CD4-positive, CD25-positive, alpha-beta regulatory T cell (primary cell): Measurements from ENCODE around the gene ISCU. TPM values are rescaled to one million over a fixed set of nuclear protein-coding genes. Genes with fewer than 3 reads are reported as not detected.

Experiments used
- ATAC-seq, 2 donors: fragments of 150-1000 bp; cut with Tn5 transposase; one replicate each; pipeline ENCODE4 v1.10.0; 2021; ENCODE audit warnings: low read depth in 2 of 2, moderate number of reproducible peaks in 2 of 2, moderate library complexity in 1 of 2
- DNase-seq, 3 donors: peaks; one replicate each; pipeline versions ENCODE4 v3.0.0 to v3.0.0-alpha.2; 2012 to 2022; ENCODE audit warnings: mixed read lengths in 1 of 3
- H3K27ac ChIP-seq: one replicate; pipeline ENCODE4 v1.7.0; 2013; ENCODE audit warnings: mild to moderate bottlenecking, low read length; ENCODE audit not compliant: insufficient read depth, poor library complexity, severe bottlenecking
- H3K27me3 ChIP-seq: one replicate; pipeline ENCODE4 v1.7.0; 2013; ENCODE audit warnings: low read length; ENCODE audit not compliant: control insufficient read depth, insufficient read depth
- H3K36me3 ChIP-seq: one replicate; pipeline ENCODE4 v1.7.0; 2013; ENCODE audit warnings: mild to moderate bottlenecking, low read length, moderate library complexity; ENCODE audit not compliant: control insufficient read depth, insufficient read depth
- H3K4me1 ChIP-seq: 2 replicates; pipeline ENCODE4 v1.7.0; 2013; ENCODE audit warnings: mild to moderate bottlenecking, low read length; ENCODE audit not compliant: insufficient read depth, control insufficient read depth, poor library complexity, severe bottlenecking
- H3K4me3 ChIP-seq: one replicate; pipeline ENCODE4 v1.7.0; 2013; ENCODE audit warnings: low read depth, mild to moderate bottlenecking, low read length, moderate library complexity
- H3K9me3 ChIP-seq, 2 experiments: 1 replicate in 1 of 2; 2 replicates in 1 of 2; pipeline ENCODE4 v1.7.0; 2013; ENCODE audit warnings: low read length in 2 of 2, mild to moderate bottlenecking in 1 of 2, moderate library complexity in 1 of 2; ENCODE audit not compliant: control insufficient read depth in 2 of 2
- H3K27ac Mint-ChIP-seq, 3 donors: one replicate each; pipeline ENCODE4 v1.8.0; 2020 to 2022; ENCODE audit warnings: mild to moderate bottlenecking in 3 of 3, mixed read lengths in 3 of 3, moderate library complexity in 2 of 3
- H3K27me3 Mint-ChIP-seq: one replicate; pipeline ENCODE4 v1.8.0; 2022; ENCODE audit warnings: mild to moderate bottlenecking, mixed read lengths
- H3K36me3 Mint-ChIP-seq: one replicate; pipeline ENCODE4 v1.8.0; 2020; ENCODE audit warnings: mixed read lengths
- H3K4me1 Mint-ChIP-seq, 4 donors: one replicate each; pipeline ENCODE4 v1.8.0; 2020 to 2022; ENCODE audit warnings: mixed read lengths in 4 of 4, mild to moderate bottlenecking in 1 of 4
- H3K4me3 Mint-ChIP-seq, 4 donors: one replicate each; pipeline ENCODE4 v1.8.0; 2020 to 2022; ENCODE audit warnings: mild to moderate bottlenecking in 4 of 4, mixed read lengths in 4 of 4, moderate library complexity in 3 of 4
- H3K9me3 Mint-ChIP-seq, 7 donors: one replicate each; pipeline ENCODE4 v1.8.0; 2020 to 2022; ENCODE audit warnings: mixed read lengths in 7 of 7, mild to moderate bottlenecking in 3 of 7, moderate library complexity in 2 of 7
- polyA plus RNA-seq, 4 donors: library from polyadenylated mRNA; unstranded; fragments of 300-500 nt; fragmentation: Illumina TruSeq; gene quantifications; one replicate each; pipeline ENCODE4 v1.2.3, GENCODE V29; 2021
- total RNA-seq: library from RNA; stranded (reverse); gene quantifications from one replicate; pipeline ENCODE4 v1.2.3, GENCODE V29; 2022

ISCU gene
- total and polyA plus RNA-seq, 5 donors from 2014 or later = 173 to 295 (median 259) TPM

DNA sequence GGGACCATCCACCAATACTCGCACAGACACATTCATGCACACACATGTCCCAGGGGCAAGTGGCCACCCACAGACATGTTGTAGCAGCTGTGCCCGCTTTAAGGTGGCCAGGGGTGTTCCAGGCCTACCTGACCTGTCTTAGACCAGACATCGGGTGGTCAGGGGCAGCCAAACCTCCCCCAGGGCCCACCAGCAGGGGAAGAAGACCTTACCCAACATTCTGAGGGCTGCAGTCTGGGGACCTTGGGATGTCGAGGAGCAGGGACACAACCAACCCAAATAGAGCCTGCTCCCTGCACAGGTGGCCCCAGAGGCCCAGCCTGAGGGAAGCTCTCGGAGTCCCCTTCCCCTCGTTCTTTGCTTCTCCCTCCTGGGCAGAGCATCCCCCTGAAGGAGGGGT is 37.1 kb downstream of the ISCU start:
- H3K27ac Mint-ChIP-seq = no peak overlapping the region
- H3K4me3 Mint-ChIP-seq = no peak overlapping the region
- no peak for ATAC-seq

DNA sequence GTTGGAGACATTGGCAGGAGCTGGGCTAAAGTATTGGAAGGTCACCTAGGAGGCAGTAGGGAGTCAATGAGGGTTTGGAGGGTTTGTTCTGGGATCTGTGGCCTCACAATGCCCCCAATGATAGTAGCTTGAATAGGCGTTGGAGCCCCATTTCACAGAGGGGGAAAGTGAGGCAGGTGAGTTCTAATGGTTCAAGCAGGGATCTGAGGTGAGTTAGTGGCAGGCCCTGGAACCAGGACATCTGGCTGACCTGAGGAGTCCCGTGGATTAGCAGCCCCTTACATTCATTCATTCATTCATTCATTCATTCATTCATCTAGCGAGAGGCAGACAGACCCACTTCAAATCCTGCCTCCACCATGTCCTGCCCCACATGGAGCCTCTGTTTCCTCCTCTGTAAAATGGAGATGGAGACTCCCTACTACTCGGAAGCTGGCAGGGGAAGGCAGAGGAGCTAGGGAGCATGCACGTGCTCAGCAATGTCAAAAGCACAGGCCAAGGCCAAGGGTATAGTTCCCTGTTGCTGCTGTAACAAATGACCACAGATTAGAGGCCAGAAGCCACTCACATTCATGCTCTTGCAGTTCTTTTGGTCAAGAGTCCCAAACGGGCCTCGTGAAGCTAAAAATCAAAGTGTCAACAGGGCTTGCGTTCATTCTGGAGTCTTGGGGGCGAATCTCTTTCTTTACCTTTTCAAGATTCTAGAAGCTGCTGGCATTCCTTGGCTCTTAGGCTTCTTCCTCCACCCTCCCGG is 37.7 kb downstream of the ISCU start:
- no peak overlapping the region for H3K4me3 ChIP-seq
- H3K9me3 ChIP-seq = no peaks in the 10 kb centered on the region
- no peak overlapping the region for H3K27ac ChIP-seq
- no peaks in the 10 kb centered on the region for H3K36me3 ChIP-seq
- ATAC-seq (no peak), DNase-seq (no peak)
- H3K27me3 ChIP-seq = no peaks in the 10 kb centered on the region
- Mint-ChIP-seq H3K4me1 (no peaks in the 10 kb centered on the region), H3K4me3 (no peak overlapping the region), H3K27me3 (peaks cover 14% of the 10 kb centered on the region), H3K9me3 (peaks cover 0 to 2% (median 0%) of the 10 kb centered on the region in 7 donors), H3K27ac (no peak overlapping the region), H3K36me3 (no peaks in the 10 kb centered on the region)
- no peaks in the 10 kb centered on the region for H3K4me1 ChIP-seq

More for the DNA sequence above, 37.1 kb downstream of the ISCU start:
- DNase-seq = no peak
- Mint-ChIP-seq H3K27me3 (peaks cover 14% of the 10 kb centered on the region), H3K36me3 (no peaks in the 10 kb centered on the region), H3K9me3 (peaks cover 0 to 2% (median 0%) of the 10 kb centered on the region in 7 donors), H3K4me1 (no peaks in the 10 kb centered on the region)
- Histone ChIP-seq H3K27ac (no peak overlapping the region), H3K9me3 (no peaks in the 10 kb centered on the region), H3K27me3 (no peaks in the 10 kb centered on the region), H3K36me3 (no peaks in the 10 kb centered on the region), H3K4me3 (no peak overlapping the region), H3K4me1 (no peaks in the 10 kb centered on the region)

DNA sequence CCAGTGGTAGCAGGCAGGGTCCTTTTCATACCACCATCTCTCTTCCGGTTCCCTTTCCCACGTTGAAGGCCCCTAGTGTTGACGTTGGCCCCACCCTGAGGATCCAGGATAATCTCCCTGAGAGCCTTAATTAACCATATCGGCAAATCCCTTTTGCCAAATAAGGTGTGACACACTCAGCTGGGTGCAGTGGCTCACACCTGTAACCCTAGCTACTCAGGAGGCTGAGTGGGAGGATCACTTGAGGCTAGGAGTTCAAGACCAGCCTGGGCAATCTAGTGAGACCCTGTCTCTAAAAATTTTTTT is 38.3 kb downstream of the ISCU start:
- H3K27ac Mint-ChIP-seq = no peak overlapping the region
- H3K36me3 ChIP-seq = no peaks in the 10 kb centered on the region
- peaks cover 14% of the 10 kb centered on the region for H3K27me3 Mint-ChIP-seq
- no peak overlapping the region for H3K4me3 ChIP-seq
- H3K9me3 Mint-ChIP-seq = peaks cover 0 to 2% (median 0%) of the 10 kb centered on the region in 7 donors
- H3K9me3 ChIP-seq = no peaks in the 10 kb centered on the region
- no peaks in the 10 kb centered on the region for H3K27me3 ChIP-seq
- no peaks in the 10 kb centered on the region for H3K36me3 Mint-ChIP-seq
- H3K27ac ChIP-seq = no peak overlapping the region
- ATAC-seq = no peak
- no peak for DNase-seq
- no peaks in the 10 kb centered on the region for H3K4me1 Mint-ChIP-seq
- no peaks in the 10 kb centered on the region for H3K4me1 ChIP-seq
- H3K4me3 Mint-ChIP-seq = no peak overlapping the region

DNA sequence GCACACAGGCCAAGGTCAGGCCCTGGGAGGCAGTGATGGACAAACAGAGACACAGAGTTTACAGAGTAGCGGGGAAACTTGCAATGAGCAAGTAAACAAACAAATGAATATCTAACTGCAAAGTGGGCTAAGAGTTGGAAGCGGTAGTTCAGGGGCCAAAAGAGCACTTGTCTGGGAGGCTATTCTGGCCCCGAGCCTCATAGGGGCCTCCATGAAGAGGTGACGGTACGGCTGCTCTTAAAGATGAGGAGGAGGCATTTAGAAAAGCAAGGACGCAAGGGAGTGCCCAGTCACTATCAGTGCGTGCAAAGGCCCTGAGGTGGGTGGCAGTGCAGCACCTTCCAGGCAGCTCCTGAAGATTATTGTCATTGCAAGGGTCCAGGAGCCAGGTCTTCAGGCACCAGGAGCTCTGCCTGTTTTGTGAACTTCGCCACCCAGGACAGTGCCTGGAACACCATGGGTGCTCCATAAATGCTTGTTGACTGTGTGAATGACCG is 39.9 kb downstream of the ISCU start:
- Mint-ChIP-seq H3K27ac (peak overlapping the region in 1 of 3 donors; percentile 74), H3K36me3 (no peaks in the 10 kb centered on the region), H3K27me3 (peaks cover 14% of the 10 kb centered on the region), H3K4me3 (no peak overlapping the region), H3K9me3 (peaks cover 0 to 2% (median 0%) of the 10 kb centered on the region in 7 donors), H3K4me1 (no peaks in the 10 kb centered on the region)
- no peaks in the 10 kb centered on the region for H3K4me1 ChIP-seq
- no peaks in the 10 kb centered on the region for H3K9me3 ChIP-seq
- no peak for DNase-seq
- no peaks in the 10 kb centered on the region for H3K36me3 ChIP-seq
- no peak for ATAC-seq
- H3K27me3 ChIP-seq = no peaks in the 10 kb centered on the region
- H3K27ac ChIP-seq = no peak overlapping the region
- H3K4me3 ChIP-seq = no peak overlapping the region

DNA sequence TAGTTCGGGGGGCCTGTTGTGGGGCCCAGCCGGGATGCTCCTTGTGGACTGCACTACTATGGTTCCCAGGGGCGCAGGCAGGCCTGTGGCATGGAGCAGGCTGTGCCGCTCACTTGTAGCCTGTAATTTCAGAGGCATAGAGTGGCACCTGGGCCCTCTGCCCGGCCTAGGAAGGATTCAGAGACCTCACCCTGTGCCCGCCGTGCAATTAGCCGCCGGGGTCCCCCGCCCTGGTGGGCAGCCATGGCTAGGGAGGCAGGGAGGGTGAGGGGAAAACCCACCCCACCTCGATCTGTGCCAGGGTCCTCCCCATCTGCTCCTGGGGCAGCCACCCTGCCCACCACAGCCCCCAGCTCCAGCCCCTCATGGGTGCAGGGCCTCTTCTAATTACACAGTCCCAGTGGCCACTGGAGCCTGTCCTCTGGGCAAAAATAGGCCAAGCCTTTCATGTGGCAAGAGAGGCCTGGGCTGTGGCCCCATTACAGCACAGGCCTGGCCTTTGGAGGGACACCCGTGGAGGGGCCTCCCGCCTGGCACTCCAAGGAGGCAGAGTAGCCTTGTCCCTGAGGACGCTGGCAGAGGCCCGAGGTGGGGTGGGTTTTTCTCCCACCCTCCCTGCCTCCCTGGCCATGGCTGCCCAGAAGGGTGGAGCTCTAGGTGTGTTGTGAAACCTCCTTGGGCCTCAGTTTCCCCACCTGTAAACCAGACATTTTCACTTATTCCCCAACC is 40.7 kb downstream of the ISCU start:
- Histone ChIP-seq H3K4me3 (no peak overlapping the region), H3K27ac (no peak overlapping the region), H3K27me3 (no peaks in the 10 kb centered on the region), H3K36me3 (no peaks in the 10 kb centered on the region), H3K9me3 (no peaks in the 10 kb centered on the region), H3K4me1 (no peaks in the 10 kb centered on the region)
- DNase-seq (no peak), ATAC-seq (no peak)
- Mint-ChIP-seq H3K36me3 (no peaks in the 10 kb centered on the region), H3K4me1 (no peaks in the 10 kb centered on the region), H3K9me3 (peaks cover 0 to 2% (median 0%) of the 10 kb centered on the region in 7 donors), H3K4me3 (no peak overlapping the region), H3K27ac (no peak overlapping the region), H3K27me3 (peaks cover 6% of the 10 kb centered on the region)

DNA sequence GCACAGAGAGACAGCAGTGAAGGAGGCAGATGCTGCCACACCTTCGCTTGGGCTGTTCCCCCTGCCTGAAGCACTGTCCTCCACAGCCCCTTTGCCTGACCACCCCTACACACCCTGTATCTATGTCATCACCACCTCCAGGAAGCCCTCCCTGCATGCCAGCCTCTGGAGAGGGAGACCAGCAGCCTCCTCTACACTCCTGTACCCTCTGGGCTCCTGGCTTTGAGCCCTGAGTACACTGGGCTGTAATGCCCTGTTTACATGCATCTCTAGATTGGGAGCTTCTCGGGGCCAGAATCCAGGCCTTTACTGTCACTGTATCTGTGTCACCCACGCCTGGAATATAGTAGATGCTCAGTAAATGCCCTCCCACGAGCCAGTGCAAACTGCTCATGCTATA is 41.3 kb downstream of the ISCU start:
- ATAC-seq (no peak), DNase-seq (no peak)
- Mint-ChIP-seq H3K36me3 (no peaks in the 10 kb centered on the region), H3K4me1 (no peaks in the 10 kb centered on the region), H3K4me3 (no peak overlapping the region), H3K27me3 (peaks cover 3% of the 10 kb centered on the region), H3K27ac (no peak overlapping the region), H3K9me3 (peaks cover 0 to 2% (median 0%) of the 10 kb centered on the region in 7 donors)
- no peak overlapping the region for H3K27ac ChIP-seq
- no peaks in the 10 kb centered on the region for H3K27me3 ChIP-seq
- no peak overlapping the region for H3K4me3 ChIP-seq
- H3K36me3 ChIP-seq = no peaks in the 10 kb centered on the region
- H3K4me1 ChIP-seq = no peaks in the 10 kb centered on the region
- no peaks in the 10 kb centered on the region for H3K9me3 ChIP-seq

DNA sequence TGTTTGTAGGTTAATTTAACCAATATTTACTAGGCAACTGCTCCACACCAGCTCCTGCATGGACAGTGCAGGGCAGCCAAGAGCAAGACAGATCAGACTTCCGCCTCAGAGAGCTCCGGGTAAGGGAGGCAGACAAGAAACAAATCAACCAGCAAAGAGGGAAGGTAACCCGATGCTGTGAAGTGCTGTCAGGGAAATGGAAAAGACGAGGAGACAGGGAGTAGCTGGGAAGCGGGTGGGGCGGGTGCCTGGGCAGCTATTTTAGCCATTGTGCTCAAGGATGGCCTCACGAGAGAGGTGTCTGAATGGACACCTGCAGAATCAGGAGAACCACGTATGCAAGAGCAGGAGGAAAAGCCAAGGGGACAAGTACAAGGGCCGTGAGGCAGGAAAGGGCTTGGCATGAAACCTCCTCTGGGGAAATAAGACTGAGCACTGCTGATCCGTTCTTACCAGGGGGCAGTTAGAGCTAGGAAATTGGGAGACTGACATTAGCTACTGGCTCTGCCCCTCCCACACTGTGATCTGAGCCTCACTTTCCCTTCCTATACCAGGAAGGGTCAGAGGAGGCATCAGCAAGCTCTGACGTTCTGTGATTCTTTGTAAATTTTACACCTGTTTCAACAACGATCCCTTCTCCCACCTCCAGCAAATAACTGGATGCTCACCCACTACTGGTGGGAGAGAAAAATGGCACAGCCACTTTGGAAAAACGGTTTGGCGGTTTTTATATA is 42.0 kb downstream of the ISCU start:
- Mint-ChIP-seq H3K9me3 (no peaks in the 10 kb centered on the region), H3K27ac (peak overlapping the region in 1 of 3 donors; percentile 52), H3K4me1 (no peaks in the 10 kb centered on the region), H3K36me3 (no peaks in the 10 kb centered on the region), H3K27me3 (no peaks in the 10 kb centered on the region), H3K4me3 (no peak overlapping the region)
- Histone ChIP-seq H3K4me3 (no peak overlapping the region), H3K27me3 (no peaks in the 10 kb centered on the region), H3K27ac (no peak overlapping the region), H3K36me3 (no peaks in the 10 kb centered on the region), H3K4me1 (no peaks in the 10 kb centered on the region), H3K9me3 (no peaks in the 10 kb centered on the region)
- no peak for ATAC-seq
- no peak for DNase-seq
